ENCODE results near the gene DGKK.

The DGKK gene

DNA sequence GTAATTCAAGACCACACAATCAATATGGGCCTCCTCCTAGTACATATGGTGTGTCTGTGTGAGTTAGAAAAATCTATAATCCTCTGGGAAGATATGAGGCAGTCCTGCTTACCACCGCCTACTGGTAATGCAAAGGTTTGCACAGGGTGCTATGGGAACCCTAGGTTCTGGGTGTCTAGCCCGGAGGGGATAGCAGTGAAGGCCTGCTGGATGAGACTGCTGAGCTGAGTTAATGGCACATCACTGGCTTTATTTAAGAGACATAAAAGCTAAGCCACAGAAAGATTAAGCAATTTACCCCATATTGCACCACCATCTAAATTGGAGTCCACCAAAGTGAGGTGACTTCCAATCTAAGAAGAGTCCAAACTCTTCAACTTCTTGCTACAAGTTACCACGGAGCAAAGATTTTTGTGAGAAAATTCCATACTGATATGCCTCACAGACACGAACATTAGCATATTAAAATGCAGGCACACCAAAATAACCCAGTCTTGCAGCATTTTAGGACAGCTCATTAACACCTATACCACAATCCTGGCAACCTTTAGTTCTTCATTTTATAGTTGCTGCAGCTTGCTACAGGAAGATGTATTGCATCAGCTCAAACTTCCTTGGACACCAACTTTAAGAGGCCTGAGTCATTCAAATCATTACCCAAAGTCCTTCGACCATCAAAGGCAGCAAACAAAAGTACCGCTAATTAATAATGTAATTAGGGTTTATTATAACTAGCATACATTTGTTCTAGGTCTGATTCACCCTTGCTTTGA is 13.7 kb downstream of the DGKK start:
- CTCF ChIA-PET, result no interaction called here
- DNase-seq (ENCODE audit: low read depth, low spot score), result no peak
- TF ChIP-seq, protein P1, sequence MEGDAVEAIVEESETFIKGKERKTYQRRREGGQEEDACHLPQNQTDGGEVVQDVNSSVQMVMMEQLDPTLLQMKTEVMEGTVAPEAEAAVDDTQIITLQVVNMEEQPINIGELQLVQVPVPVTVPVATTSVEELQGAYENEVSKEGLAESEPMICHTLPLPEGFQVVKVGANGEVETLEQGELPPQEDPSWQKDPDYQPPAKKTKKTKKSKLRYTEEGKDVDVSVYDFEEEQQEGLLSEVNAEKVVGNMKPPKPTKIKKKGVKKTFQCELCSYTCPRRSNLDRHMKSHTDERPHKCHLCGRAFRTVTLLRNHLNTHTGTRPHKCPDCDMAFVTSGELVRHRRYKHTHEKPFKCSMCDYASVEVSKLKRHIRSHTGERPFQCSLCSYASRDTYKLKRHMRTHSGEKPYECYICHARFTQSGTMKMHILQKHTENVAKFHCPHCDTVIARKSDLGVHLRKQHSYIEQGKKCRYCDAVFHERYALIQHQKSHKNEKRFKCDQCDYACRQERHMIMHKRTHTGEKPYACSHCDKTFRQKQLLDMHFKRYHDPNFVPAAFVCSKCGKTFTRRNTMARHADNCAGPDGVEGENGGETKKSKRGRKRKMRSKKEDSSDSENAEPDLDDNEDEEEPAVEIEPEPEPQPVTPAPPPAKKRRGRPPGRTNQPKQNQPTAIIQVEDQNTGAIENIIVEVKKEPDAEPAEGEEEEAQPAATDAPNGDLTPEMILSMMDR (IDR thresholded peaks at IDR 0.05; ENCODE audit: insufficient read depth, low read length, missing control alignments), result no peak
- POLR2A ChIA-PET, result no interaction called here
- H3K4me3 ChIP-seq (ENCODE audit: low read depth, low read length), result no peak overlapping the region

DNA sequence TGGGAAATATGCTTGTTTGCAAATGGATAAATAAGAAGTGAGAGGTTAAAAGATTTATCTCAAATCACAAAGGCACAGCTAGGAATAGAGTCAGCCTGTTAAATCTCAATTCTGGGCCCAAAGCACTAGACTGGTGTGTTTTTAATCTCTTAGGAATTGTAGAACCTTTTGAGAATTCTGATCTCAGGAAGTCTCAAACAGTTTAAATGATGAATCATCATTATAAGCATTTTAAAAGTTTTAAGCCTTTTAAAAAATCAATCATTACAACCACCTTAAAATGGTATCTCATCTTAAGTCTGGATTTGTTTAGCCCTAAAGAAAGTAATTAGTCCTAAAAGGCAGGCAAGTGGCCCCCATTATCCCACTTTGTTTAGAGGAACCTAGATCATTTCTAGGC is 17.8 kb downstream of the DGKK start:
- POLR2A ChIA-PET, result no interaction called here
- CTCF ChIA-PET, result no interaction called here

DNA sequence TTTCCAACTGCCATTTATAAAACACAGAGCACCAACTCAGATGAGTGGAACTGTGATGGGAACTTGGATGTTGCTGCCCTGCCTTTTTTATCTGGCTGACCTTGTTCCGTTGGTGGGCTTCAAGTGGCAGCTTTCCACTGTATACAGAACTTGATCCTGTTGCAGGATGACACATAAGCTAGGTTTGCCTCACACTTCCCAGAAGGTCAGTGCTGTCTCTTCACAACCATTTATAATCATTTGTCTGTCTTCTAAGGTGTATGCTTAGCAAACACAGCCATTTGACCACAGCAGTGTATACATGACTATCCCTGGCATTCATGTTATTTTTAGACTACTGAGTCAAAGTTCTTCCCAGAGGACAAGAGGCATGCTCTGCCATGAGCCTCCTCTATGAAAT is 20.3 kb downstream of the DGKK start:
- H3K4me3 ChIP-seq (ENCODE audit: low read depth, low read length), result no peak overlapping the region
- POLR2A ChIA-PET, result no interaction called here
- CTCF ChIA-PET, result no interaction called here
- TF ChIP-seq, protein P1 (IDR thresholded peaks at IDR 0.05; ENCODE audit: insufficient read depth, low read length, missing control alignments), result no peak
- DNase-seq (ENCODE audit: low read depth, low spot score), result no peak

More for the DNA sequence above, 17.8 kb downstream of the DGKK start:
- no peak overlapping the region for H3K4me3 ChIP-seq (ENCODE audit: low read depth, low read length)
- TF ChIP-seq, protein P1 (IDR thresholded peaks at IDR 0.05; ENCODE audit: insufficient read depth, low read length, missing control alignments), result no peak
- DNase-seq (ENCODE audit: low read depth, low spot score), result no peak

DNA sequence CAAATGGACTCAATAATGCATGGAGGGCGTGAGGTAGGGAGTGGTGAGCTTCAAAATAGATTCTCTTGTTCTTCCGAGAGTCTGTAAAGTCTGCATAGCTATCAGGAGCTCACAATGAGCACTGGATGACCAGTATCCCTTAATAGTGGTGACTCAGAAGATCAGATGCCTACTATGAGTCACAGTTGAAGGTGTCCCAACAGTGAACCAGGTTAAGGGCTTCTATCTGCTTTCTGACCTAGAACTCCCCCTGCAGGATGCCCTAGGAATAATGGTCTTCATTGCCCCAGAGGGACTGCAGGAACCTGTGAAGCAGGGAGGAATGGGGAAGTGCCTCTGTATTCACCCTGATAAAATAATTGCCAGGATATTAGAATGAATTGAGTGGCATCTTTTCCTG is 22.1 kb downstream of the DGKK start:
- CTCF ChIA-PET, result no interaction called here
- TF ChIP-seq, protein P1 (IDR thresholded peaks at IDR 0.05; ENCODE audit: insufficient read depth, low read length, missing control alignments), result no peak
- H3K4me3 ChIP-seq (ENCODE audit: low read depth, low read length), result no peak overlapping the region
- POLR2A ChIA-PET, result no interaction called here
- no peak for DNase-seq (ENCODE audit: low read depth, low spot score)

DNA sequence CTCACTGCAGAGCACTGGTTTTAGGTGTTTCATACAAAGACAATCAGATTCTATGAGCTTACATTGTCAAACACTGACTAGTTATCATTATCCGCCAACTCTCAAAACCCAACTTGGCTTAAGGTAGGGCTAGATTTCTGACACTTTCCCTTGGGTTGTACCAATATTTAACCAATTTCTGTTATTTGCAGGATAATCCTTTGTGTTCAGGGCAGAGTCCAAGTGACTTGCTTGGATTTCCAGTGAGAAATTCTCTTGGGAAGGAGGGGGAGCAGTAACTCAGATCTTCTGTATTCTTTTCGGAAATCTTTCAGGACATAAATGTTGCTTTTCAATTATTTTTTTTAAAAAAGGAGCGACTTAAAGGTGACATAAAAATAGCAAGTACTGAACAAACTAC is 23.1 kb downstream of the DGKK start:
- no peak for DNase-seq (ENCODE audit: low read depth, low spot score)
- H3K4me3 ChIP-seq (ENCODE audit: low read depth, low read length), result no peak overlapping the region
- CTCF ChIA-PET, result no interaction called here
- TF ChIP-seq, protein P1 (IDR thresholded peaks at IDR 0.05; ENCODE audit: insufficient read depth, low read length, missing control alignments), result no peak
- POLR2A ChIA-PET, result no interaction called here

DNA sequence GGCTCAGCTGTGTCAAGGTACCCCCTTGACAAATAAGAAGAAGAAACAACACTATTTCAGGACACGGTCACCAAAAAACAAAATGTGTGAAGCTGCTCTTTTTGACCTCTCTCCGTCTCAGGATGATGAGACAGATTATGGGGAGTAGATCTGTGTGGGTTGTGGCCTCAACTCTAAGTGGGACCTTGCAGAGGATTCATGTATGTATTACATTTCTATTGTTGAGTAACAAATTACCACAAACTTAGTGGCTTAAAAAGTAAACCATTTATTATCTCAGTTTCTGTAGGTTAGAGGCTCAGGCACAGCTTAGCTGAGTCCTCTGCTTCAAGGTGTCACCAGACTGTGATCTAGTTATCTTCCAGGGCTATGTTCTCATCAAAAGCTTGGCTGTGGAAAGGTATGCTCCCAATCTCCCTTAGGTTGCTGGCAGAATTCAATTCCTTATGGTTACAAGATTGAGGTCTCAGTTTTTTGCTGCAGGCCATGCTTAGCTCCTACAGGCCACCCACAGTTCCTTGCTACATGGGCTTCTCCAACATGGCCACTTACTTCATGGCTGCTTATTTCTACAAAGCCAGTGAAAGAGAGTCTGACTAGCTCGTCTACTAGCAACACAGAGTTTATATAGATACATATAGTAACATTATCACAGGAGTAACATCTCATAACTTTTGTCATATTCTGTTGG is 28.1 kb downstream of the DGKK start:
- ChIA-PET POLR2A (no interaction called here), CTCF (no interaction called here)
- TF ChIP-seq, protein P1 (IDR thresholded peaks at IDR 0.05; ENCODE audit: insufficient read depth, low read length, missing control alignments), result no peak
- no peak for DNase-seq (ENCODE audit: low read depth, low spot score)
- no peak overlapping the region for H3K4me3 ChIP-seq (ENCODE audit: low read depth, low read length)
